Measurements from ENCODE around the gene FDX2. TPM values are rescaled to one million over a fixed set of nuclear protein-coding genes. Genes with fewer than 3 reads are reported as not detected.

The FDX2 gene
- total RNA-seq, 1 experiment from 2014 or later = 26.2 TPM

GRCh38 chr19:10268071-10268470 lies 47.7 kb downstream of the FDX2 start:
- ChIA-PET CTCF (interaction anchor here (0.6 to 6.1 kb wide), 5 partner anchors 9 to 562 kb away, joined by 3 to 163 read pairs (median 4); no protein-coding TSS in a partner anchor), POLR2A (interaction anchor here (1.2 kb wide), 1 partner anchor 105 kb away, joined by 3 read pairs; no protein-coding TSS in a partner anchor)
- H3K4me3 Mint-ChIP-seq = no peak overlapping the region
- no peaks in the 10 kb centered on the region for H3K36me3 Mint-ChIP-seq
- TF ChIP-seq KAT7 (CRISPR knock-in tag; IDR thresholded peaks at IDR 0.05; ENCODE audit: borderline replicate concordance) = no peak
- H3K9me3 Mint-ChIP-seq = no peaks in the 10 kb centered on the region
- H3K27me3 Mint-ChIP-seq (ENCODE audit: low read depth) = peaks cover 45% of the 10 kb centered on the region
- DNase-seq (ENCODE audit: low spot score) (no peak), ATAC-seq (no peak)
- H3K27ac Mint-ChIP-seq = no peak overlapping the region
- 0 out of 2 replicates have a peak, but pooled peaks cover 4% of the 10 kb centered on the region for H3K4me1 Mint-ChIP-seq

GRCh38 chr19:10266706-10267105 lies 49.1 kb downstream of the FDX2 start:
- no peak for DNase-seq (ENCODE audit: low spot score)
- Mint-ChIP-seq H3K4me3 (no peak overlapping the region), H3K36me3 (no peaks in the 10 kb centered on the region), H3K9me3 (no peaks in the 10 kb centered on the region), H3K4me1 (0 out of 2 replicates have a peak, but pooled peaks cover 4% of the 10 kb centered on the region), H3K27me3 (ENCODE audit: low read depth) (peaks cover 33% of the 10 kb centered on the region), H3K27ac (no peak overlapping the region)
- TF ChIP-seq PREB (CRISPR knock-in tag; IDR thresholded peaks at IDR 0.05; ENCODE audit: borderline replicate concordance) = no peak
- no peak for TF ChIP-seq ZNF281 (CRISPR knock-in tag; IDR thresholded peaks at IDR 0.05)
- no peak for TF ChIP-seq PRRX2 (CRISPR knock-in tag; IDR thresholded peaks at IDR 0.05)
- TF ChIP-seq HMGA2 (CRISPR knock-in tag; IDR thresholded peaks at IDR 0.05) = no peak
- TF ChIP-seq ZNF532 (CRISPR knock-in tag; IDR thresholded peaks at IDR 0.05; ENCODE audit: borderline replicate concordance) = no peak
- no peak for TF ChIP-seq ZNF138 (CRISPR knock-in tag; conservative IDR thresholded peaks at IDR 0.05)
- TF ChIP-seq NFE2L1 (CRISPR knock-in tag; IDR thresholded peaks at IDR 0.05) = no peak
- no peak for TF ChIP-seq ATF6 (CRISPR knock-in tag; IDR thresholded peaks at IDR 0.05)
- ChIA-PET CTCF (interaction anchor here (0.6 to 6.1 kb wide), 4 partner anchors 37 to 219 kb away, joined by 3 to 163 read pairs (median 4); no protein-coding TSS in a partner anchor), POLR2A (interaction anchor here (1.2 kb wide), 1 partner anchor 106 kb away, joined by 3 read pairs; no protein-coding TSS in a partner anchor)
- no peak for ATAC-seq

- H3K4me3 Mint-ChIP-seq = no peak overlapping the region
Observed at GRCh38 chr19:10262771-10263170, 53.0 kb downstream of the FDX2 start.

More at GRCh38 chr19:10262771-10263170, 53.0 kb downstream of the FDX2 start:
- DNase-seq (ENCODE audit: low spot score) (no peak), ATAC-seq (no peak)
- H3K36me3 Mint-ChIP-seq = peaks cover 6% of the 10 kb centered on the region; the same call in 1 of the 2 replicates
- peaks cover 3% of the 10 kb centered on the region; the same call in 1 of the 2 replicates for H3K27me3 Mint-ChIP-seq (ENCODE audit: low read depth)
- POLR2A ChIA-PET = no interaction called here
- CTCF ChIA-PET = interaction anchor here (0.6 to 2.6 kb wide), 4 partner anchors 117 to 128 kb away, joined by 3 to 7 read pairs (median 4); partner anchors contain the start of gene TYK2
- no peak for TF ChIP-seq ZNF423 (CRISPR knock-in tag; IDR thresholded peaks at IDR 0.05)
- H3K9me3 Mint-ChIP-seq = no peaks in the 10 kb centered on the region
- H3K4me1 Mint-ChIP-seq = no peaks in the 10 kb centered on the region
- no peak overlapping the region for H3K27ac Mint-ChIP-seq

Data from WTC11 (cell line).